HL-60 (cell line): ENCODE measurements around the gene TANGO6.

Experiments
- DNase-seq, 2 experiments: peaks; one replicate each; pipeline ENCODE4 v3.0.0-alpha.2; 2010 to 2020; ENCODE audit warnings: low read depth in 1 of 2, low spot score in 1 of 2
- H3K27ac ChIP-seq: fragments of 250-450 bp; sonication (Bioruptor Pico); replicated peaks from 2 replicates; pipeline ENCODE4 v1.5.1; 2020; ENCODE audit warnings: mild to moderate bottlenecking, moderate library complexity
- H3K27me3 ChIP-seq: fragments of 250-450 bp; sonication (Bioruptor Pico); 2 replicates; pipeline ENCODE4 v1.5.1; 2021; ENCODE audit warnings: mild to moderate bottlenecking, moderate library complexity; ENCODE audit not compliant: insufficient read depth, poor library complexity, severe bottlenecking
- H3K4me3 ChIP-seq: replicated peaks from 2 replicates; pipeline ENCODE4 v1.5.1; 2011; ENCODE audit warnings: mild to moderate bottlenecking, control low read depth, low read length; ENCODE audit not compliant: insufficient read depth
- CTCF ChIP-seq: IDR thresholded peaks from one replicate; pipeline ENCODE4 v1.5.1; 2011; ENCODE audit warnings: low read length, control low read depth, inconsistent platforms; ENCODE audit not compliant: insufficient read depth
- GABPA ChIP-seq: IDR thresholded peaks from 2 replicates; pipeline ENCODE4 v1.6.1; 2012; ENCODE audit warnings: low read depth
- POLR2AphosphoS5 ChIP-seq: IDR thresholded peaks from 2 replicates; pipeline ENCODE4 v1.6.1; 2012; ENCODE audit warnings: low read depth
- REST ChIP-seq: IDR thresholded peaks from 2 replicates; pipeline ENCODE4 v1.6.1; 2012; ENCODE audit warnings: low read depth; ENCODE audit not compliant: insufficient replicate concordance
- SPI1 ChIP-seq: IDR thresholded peaks from 2 replicates; pipeline ENCODE4 v1.6.1; 2012; ENCODE audit warnings: low read depth, mild to moderate bottlenecking, borderline replicate concordance

TANGO6 gene

DNA sequence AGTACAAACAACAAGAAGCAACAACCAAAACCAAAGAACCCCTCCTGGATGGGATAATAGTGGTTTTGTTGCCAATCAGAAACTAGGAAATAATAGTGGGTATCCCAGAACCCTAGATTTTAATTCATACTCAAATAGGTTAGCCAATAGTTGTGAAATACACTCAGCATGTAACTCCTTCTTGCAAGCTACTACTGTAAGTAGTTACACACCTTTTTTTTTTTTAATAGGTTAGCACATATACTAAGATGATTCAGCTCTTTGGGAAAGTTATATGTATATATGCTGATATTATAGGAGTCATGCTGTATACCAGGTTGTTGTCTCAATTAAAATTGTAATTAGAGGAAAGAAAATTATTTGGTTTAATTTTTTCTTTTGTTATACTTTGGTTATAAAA, 169.6 kb downstream of the TANGO6 start:
- DNase-seq = no peak
- H3K27me3 ChIP-seq = no peaks in the 10 kb centered on the region
- H3K27ac ChIP-seq = no peak overlapping the region
- H3K4me3 ChIP-seq = no peak overlapping the region
- TF ChIP-seq REST (no peak), GABPA (no peak), POLR2AphosphoS5 (no peak), SPI1 (no peak), CTCF (no peak)

GRCh38 chr16:69013991-69014390, 170.7 kb downstream of the TANGO6 start:
- Histone ChIP-seq H3K27ac (no peak overlapping the region), H3K4me3 (no peak overlapping the region), H3K27me3 (no peaks in the 10 kb centered on the region)
- no peak for DNase-seq
- no peak for TF ChIP-seq SPI1
- TF ChIP-seq GABPA = no peak

DNA sequence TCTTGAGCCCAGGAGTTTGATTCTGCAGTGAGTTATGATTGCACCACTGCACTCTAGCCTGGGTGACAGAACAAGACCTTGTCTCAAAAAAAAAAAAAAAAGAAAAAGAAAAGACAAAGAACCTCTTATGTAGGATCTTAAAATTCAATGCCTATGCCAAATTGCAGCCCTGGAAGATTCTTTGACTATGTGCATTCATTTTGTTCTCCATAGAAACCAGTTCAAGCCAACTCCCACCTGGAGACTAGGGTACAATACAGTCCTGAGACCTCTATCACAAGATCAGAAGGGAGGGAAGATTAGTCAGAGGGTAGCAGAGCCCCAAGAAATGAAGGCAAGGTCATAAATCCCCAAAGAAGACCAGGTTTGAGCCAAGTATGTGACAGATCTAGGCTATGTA, 171.5 kb downstream of the TANGO6 start:
- Histone ChIP-seq H3K27ac (no peak overlapping the region), H3K27me3 (no peaks in the 10 kb centered on the region), H3K4me3 (no peak overlapping the region)
- no peak for TF ChIP-seq CTCF
- no peak for TF ChIP-seq REST
- no peak for TF ChIP-seq SPI1
- TF ChIP-seq GABPA = no peak
- no peak for TF ChIP-seq POLR2AphosphoS5
- no peak for DNase-seq

DNA sequence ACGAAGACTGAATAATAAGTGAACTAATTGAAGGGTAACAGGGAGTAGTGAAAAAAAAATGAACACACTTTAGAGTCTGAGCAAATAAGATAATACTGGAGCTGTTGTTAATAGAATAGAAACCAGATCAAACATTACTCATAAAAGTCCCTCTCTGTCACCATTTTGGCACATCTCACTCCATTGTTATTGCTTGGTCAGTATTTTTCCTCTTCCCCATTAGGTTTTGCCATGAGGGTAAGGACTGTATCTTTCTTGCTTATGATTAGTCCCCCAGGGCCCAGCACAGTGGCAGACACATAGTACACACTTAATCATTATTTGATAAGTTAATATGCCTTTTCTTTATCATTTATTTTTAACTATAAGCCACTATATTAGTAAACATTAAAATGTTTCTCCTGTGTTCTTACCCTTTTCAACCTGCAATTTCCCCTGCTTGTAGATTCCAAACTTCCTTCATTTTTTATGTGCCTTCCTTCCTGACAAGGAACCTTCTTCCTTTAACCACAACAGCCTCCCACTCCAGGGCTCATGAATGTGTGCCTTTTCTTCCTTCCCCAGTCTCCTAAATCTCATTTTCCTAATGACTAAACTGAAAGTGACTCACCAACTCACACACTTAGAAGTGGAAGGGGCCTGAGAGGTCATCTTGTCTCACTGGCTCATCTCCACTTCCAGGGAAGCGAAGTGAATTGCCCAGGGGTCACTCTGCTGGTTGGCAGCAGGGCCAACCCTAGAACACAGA, 173.9 kb downstream of the TANGO6 start:
- no peak for DNase-seq
- H3K27ac ChIP-seq = no peak overlapping the region
- TF ChIP-seq POLR2AphosphoS5 = no peak
- no peak for TF ChIP-seq REST
- H3K4me3 ChIP-seq = no peak overlapping the region
- no peaks in the 10 kb centered on the region for H3K27me3 ChIP-seq
